ENCODE data around the gene L1CAM. TPM values are rescaled to one million over a fixed set of nuclear protein-coding genes. Genes with fewer than 3 reads are reported as not detected.

The L1CAM gene
- total and polyA plus RNA-seq, 9 of the 15 experiments (the other 6 are each of a cell fraction or from before 2014, with no cell fraction given) = 0.09 to 0.86 (median 0.26) TPM; not detected in 3

DNA sequence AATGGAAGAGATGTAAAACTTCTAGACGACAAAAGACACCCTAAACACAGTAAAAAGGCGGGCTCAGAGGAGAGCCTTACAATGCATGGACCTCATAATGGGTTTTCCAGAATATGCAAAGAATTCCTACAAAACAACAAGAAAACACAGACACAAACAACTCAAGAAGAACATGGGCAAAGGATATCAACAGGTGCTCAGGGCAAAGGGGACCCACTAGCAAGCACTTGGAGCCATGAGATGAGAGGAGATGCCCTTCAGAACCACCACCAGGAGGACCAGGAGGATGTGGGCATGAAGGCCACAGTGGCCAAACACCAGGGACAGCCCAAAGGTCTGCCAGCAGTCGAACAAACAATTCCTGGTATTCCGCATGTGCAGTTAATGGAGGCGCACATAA lies 72.8 kb downstream of the L1CAM start:
- H4K20me1 ChIP-seq (replicated peaks; ENCODE audit: control insufficient read depth, insufficient read depth, low read length) = no peaks in the 10 kb centered on the region; the same call in 1 of the 2 replicates
- H3K4me3 ChIP-seq = no peak overlapping the region
- H3K36me3 ChIP-seq (ENCODE audit: control insufficient read depth, insufficient read depth, low read length) = no peaks in the 10 kb centered on the region
- in situ Hi-C loops (cut with MboI) = no loop called here
- no peaks in the 10 kb centered on the region for H3K79me2 ChIP-seq (ENCODE audit: control insufficient read depth, insufficient read depth, low read length)
- peaks cover 5 to 21% of the 10 kb centered on the region in 2 experiments; a peak in 4 of 5 replicates for H3K4me1 ChIP-seq (replicated peaks in 1 of 2; ENCODE audit: control insufficient read depth in 2 of 2, insufficient read depth in 2 of 2, low read length in 2 of 2)
- DNase-seq (ENCODE audit: extremely low read depth in 1 of 4, low spot score in 3 of 4) (no peak), ATAC-seq (no peak), FAIRE-seq (no peak)
- H3K27ac ChIP-seq (ENCODE audit: extremely low read depth, low read depth, low read length) = no peak overlapping the region
- no peak overlapping the region for H3K4me2 ChIP-seq (ENCODE audit: insufficient read depth, low read length)
- CTCF ChIA-PET (ENCODE audit: low intra/inter-chr PET ratio) = no interaction called here
- POLR2A ChIA-PET = no interaction called here
- BruUV-seq (replicated peaks) = no TSS peak
- no peak overlapping the region for H3K9ac ChIP-seq (ENCODE audit: insufficient read depth in 1 of 2, low read depth in 2 of 2, low read length in 2 of 2)
- H2AFZ ChIP-seq (ENCODE audit: low read depth, low read length) = no peak overlapping the region
- no peak for TF ChIP-seq CHD1 (IDR thresholded peaks at IDR 0.05; ENCODE audit: low read length)
- no peak for TF ChIP-seq PHB (CRISPR knock-in tag; IDR thresholded peaks at IDR 0.05)
- TF ChIP-seq ILF3 (IDR thresholded peaks at IDR 0.05; ENCODE audit: borderline replicate concordance) = no peak
- no peak for TF ChIP-seq THRAP3 (IDR thresholded peaks at IDR 0.05; ENCODE audit: borderline replicate concordance)
- TF ChIP-seq SMARCA5 (IDR thresholded peaks at IDR 0.05) = no peak
- TF ChIP-seq ZNF551 (CRISPR knock-in tag; IDR thresholded peaks at IDR 0.05) = no peak
- no peak for TF ChIP-seq RBFOX2 (IDR thresholded peaks at IDR 0.05; ENCODE audit: low read depth, low read length)
- no peak for TF ChIP-seq PYGO2 (tag; IDR thresholded peaks at IDR 0.05)
- TF ChIP-seq HIVEP1 (CRISPR knock-in tag; IDR thresholded peaks at IDR 0.05) = no peak
- no peak for TF ChIP-seq GABPB1 (CRISPR knock-in tag; IDR thresholded peaks at IDR 0.05)
- TF ChIP-seq RBM22 (IDR thresholded peaks at IDR 0.05; ENCODE audit: low read depth, low read length, poor library complexity, severe bottlenecking) = no peak
- TF ChIP-seq, protein P1, sequence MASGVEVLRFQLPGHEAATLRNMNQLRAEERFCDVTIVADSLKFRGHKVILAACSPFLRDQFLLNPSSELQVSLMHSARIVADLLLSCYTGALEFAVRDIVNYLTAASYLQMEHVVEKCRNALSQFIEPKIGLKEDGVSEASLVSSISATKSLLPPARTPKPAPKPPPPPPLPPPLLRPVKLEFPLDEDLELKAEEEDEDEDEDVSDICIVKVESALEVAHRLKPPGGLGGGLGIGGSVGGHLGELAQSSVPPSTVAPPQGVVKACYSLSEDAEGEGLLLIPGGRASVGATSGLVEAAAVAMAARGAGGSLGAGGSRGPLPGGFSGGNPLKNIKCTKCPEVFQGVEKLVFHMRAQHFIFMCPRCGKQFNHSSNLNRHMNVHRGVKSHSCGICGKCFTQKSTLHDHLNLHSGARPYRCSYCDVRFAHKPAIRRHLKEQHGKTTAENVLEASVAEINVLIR (CRISPR knock-in tag; IDR thresholded peaks at IDR 0.05) = no peak
- TF ChIP-seq ZNF561 (CRISPR knock-in tag; conservative IDR thresholded peaks at IDR 0.05) = no peak
- no peak for TF ChIP-seq U2AF1 (optimal IDR thresholded peaks at IDR 0.05; ENCODE audit: low read depth, low read length)
- TF ChIP-seq RFX1 (IDR thresholded peaks at IDR 0.05) = no peak
- 20% methylated on average over 5 of the region's 5 CpGs for WGBS (ENCODE audit: insufficient coverage, low coverage, missing lambda C conversion rate)
- H3K9me1 ChIP-seq (ENCODE audit: control insufficient read depth, insufficient read depth, low read length) = no peaks in the 10 kb centered on the region
- no peaks in the 10 kb centered on the region for H3K9me3 ChIP-seq (replicated peaks; ENCODE audit: control insufficient read depth, insufficient read depth, low read depth, low read length)
- H3K27me3 ChIP-seq (ENCODE audit: control insufficient read depth in 2 of 2, insufficient read depth in 2 of 2, low read length in 2 of 2) = peaks cover 16 to 33% of the 10 kb centered on the region in 2 experiments; a peak in 3 of 5 replicates
- intact Hi-C loops (cut with micrococcal nuclease) = no loop called here

Measured in K562 (cell line).